ENCODE results near the gene ARG2. TPM values are rescaled to one million over a fixed set of nuclear protein-coding genes. Genes with fewer than 3 reads are reported as not detected.

Gene ARG2
- total RNA-seq, 2 donors from 2014 or later = 4.7 to 11.5 TPM

- Histone ChIP-seq H3K9me3 (no peaks in the 10 kb centered on the region), H3K9ac (ENCODE audit: low read depth in 2 of 2, low read length in 2 of 2) (no peak overlapping the region), H3K4me1 (no peaks in the 10 kb centered on the region), H3K36me3 (no peaks in the 10 kb centered on the region), H3K27ac (no peak overlapping the region), H3K4me3 (no peak overlapping the region), H3K27me3 (no peaks in the 10 kb centered on the region)
- TF ChIP-seq CTCF (IDR thresholded peaks at IDR 0.05) = no peak
- intact Hi-C loops (cut with DNase I) = no loop called here
- DNase-seq = no peak
These were observed 42.4 kb upstream of the ARG2 start for GRCh38 chr14:67577181-67577808.

GRCh38 chr14:67577909-67578749, 41.6 kb upstream of the ARG2 start:
- intact Hi-C loops (cut with DNase I) = no loop called here
- DNase-seq = no peak
- Histone ChIP-seq H3K27ac (no peak overlapping the region), H3K4me3 (no peak overlapping the region), H3K36me3 (no peaks in the 10 kb centered on the region), H3K27me3 (no peaks in the 10 kb centered on the region), H3K9me3 (no peaks in the 10 kb centered on the region), H3K4me1 (no peaks in the 10 kb centered on the region), H3K9ac (ENCODE audit: low read depth in 2 of 2, low read length in 2 of 2) (no peak overlapping the region)
- TF ChIP-seq CTCF (IDR thresholded peaks at IDR 0.05) = no peak

GRCh38 chr14:67579040-67579439, 40.7 kb upstream of the ARG2 start:
- H3K36me3 ChIP-seq = no peaks in the 10 kb centered on the region
- H3K27ac ChIP-seq = no peak overlapping the region
- no peak for DNase-seq
- TF ChIP-seq CTCF (IDR thresholded peaks at IDR 0.05) = no peak
- no peaks in the 10 kb centered on the region for H3K9me3 ChIP-seq
- no peaks in the 10 kb centered on the region for H3K27me3 ChIP-seq
- no peak overlapping the region for H3K9ac ChIP-seq (ENCODE audit: low read depth in 2 of 2, low read length in 2 of 2)
- no peak overlapping the region for H3K4me3 ChIP-seq
- no peaks in the 10 kb centered on the region for H3K4me1 ChIP-seq
- intact Hi-C loops (cut with DNase I) = no loop called here

GRCh38 chr14:67579636-67580035, 40.1 kb upstream of the ARG2 start:
- no peak for TF ChIP-seq CTCF (IDR thresholded peaks at IDR 0.05)
- DNase-seq = no peak
- H3K4me1 ChIP-seq = no peaks in the 10 kb centered on the region
- H3K27ac ChIP-seq = no peak overlapping the region
- intact Hi-C loops (cut with DNase I) = no loop called here
- H3K9me3 ChIP-seq = no peaks in the 10 kb centered on the region
- H3K27me3 ChIP-seq = no peaks in the 10 kb centered on the region
- no peak overlapping the region for H3K4me3 ChIP-seq
- H3K36me3 ChIP-seq = no peaks in the 10 kb centered on the region
- H3K9ac ChIP-seq (ENCODE audit: low read depth in 2 of 2, low read length in 2 of 2) = no peak overlapping the region

GRCh38 chr14:67580336-67581171, 39.2 kb upstream of the ARG2 start:
- Histone ChIP-seq H3K9ac (ENCODE audit: low read depth in 2 of 2, low read length in 2 of 2) (no peak overlapping the region), H3K27ac (no peak overlapping the region), H3K27me3 (no peaks in the 10 kb centered on the region), H3K9me3 (no peaks in the 10 kb centered on the region), H3K4me1 (no peaks in the 10 kb centered on the region), H3K36me3 (peaks cover 4% of the 10 kb centered on the region), H3K4me3 (no peak overlapping the region)
- intact Hi-C loops (cut with DNase I) = no loop called here
- no peak for DNase-seq
- TF ChIP-seq CTCF (IDR thresholded peaks at IDR 0.05) = no peak

Measured in colonic mucosa (tissue), 4 donors.